Kidney tubule cell (primary cell): Measurements from ENCODE around the gene PAQR4.
A peak's percentile ranks its signal among the peaks of the same experiment; 100 is the strongest.

Experiments
- DNase-seq: peaks from one replicate; pipeline ENCODE4 v3.0.0-alpha.2; 2018; ENCODE audit warnings: low spot score

Gene PAQR4

DNA sequence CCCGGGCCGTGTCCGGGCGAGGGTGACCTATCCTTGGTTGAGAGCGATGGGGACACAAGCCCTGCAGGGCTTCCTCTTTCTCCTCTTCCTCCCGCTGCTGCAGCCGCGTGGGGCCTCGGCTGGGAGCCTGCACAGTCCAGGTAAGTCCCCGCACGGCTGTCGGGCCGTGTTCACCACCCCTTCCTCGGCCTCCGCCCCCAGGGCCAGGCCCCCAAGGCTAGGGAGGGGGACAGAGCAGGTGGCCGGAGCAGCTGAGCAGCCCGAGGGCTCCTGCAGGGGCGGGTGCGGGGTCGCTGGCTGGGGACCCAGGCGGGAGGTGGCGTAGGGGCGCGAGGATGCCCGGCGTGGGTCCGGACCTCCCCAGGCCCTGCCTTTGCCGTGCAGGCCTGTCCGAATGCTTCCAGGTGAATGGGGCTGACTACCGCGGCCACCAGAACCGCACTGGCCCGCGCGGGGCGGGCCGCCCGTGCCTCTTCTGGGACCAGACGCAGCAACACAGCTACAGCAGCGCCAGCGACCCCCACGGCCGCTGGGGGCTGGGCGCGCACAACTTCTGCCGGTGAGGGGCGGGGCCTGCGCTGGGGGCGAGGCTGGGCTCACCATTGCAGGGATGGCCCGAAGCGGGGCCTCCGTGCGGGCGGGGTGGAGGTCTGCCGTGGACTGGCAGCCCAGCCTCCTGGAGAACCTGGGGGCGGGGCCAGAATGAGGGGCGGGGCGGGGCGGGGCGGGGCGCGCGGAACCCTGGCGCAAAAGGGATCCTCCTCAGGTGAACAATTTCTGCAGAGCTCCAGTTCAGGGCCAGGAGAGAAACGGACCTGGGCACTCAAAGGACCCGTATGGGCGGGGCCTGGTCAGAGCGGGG is 4.4 kb upstream of the PAQR4 start:
- DNase-seq, result peak; percentile 58

DNA sequence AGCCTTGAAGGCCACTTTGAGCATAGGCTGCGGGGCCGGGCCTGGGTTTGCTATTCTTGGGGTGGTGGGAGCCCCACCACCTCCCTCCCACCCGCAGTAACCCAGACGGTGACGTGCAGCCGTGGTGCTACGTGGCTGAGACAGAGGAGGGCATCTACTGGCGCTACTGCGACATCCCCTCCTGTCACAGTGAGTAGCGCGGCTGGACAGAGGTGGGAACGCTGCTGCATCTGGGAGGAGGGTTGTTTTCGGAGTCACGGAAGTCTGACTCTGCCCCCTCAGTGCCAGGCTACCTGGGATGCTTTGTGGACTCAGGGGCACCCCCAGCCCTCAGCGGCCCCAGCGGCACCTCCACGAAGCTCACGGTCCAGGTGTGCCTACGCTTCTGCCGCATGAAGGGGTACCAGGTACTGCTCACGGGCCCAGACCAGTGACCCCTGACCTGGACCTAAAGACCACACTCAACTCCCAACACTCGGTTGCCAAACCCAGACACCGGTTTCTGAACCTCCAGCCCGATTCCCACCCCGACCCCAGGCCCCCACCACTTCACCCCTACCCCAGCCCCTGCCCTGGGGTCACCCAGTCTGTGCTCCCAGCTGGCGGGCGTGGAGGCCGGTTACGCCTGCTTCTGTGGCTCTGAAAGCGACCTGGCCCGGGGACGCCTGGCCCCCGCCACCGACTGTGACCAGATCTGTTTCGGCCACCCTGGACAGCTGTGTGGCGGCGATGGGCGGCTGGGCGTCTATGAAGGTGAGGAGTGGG is 2.9 kb upstream of the PAQR4 start:
- no peak for DNase-seq

DNA sequence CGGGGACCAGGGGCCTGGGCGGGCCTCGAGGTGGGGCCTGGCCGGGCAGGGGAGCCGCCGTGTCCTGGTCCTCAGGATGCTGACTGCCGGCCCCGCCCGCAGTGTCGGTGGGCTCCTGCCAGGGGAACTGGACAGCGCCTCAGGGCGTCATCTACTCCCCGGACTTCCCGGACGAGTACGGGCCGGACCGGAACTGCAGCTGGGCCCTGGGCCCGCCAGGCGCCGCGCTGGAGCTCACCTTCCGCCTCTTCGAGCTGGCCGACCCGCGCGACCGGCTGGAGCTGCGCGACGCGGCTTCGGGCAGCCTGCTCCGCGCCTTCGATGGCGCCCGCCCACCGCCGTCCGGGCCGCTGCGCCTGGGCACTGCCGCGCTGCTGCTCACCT is 2.3 kb upstream of the PAQR4 start:
- no peak for DNase-seq

DNA sequence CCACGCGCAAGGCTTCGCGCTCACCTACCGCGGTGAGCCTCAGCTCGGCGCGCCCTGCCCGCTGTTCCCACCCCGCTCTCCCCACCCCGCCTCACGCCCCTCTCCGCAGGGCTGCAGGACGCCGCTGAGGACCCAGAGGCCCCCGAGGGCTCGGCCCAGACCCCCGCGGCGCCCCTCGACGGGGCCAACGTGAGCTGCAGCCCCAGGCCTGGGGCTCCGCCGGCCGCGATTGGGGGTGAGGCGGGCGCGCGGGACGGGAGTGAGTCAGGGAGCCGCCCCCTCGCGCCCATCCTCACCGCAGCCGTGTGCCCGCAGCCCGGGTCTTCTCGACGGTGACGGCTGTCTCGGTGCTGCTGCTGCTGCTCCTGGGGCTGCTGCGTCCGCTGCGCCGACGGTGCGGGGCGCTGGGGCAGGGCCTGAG is 1.9 kb upstream of the PAQR4 start:
- no peak for DNase-seq

DNA sequence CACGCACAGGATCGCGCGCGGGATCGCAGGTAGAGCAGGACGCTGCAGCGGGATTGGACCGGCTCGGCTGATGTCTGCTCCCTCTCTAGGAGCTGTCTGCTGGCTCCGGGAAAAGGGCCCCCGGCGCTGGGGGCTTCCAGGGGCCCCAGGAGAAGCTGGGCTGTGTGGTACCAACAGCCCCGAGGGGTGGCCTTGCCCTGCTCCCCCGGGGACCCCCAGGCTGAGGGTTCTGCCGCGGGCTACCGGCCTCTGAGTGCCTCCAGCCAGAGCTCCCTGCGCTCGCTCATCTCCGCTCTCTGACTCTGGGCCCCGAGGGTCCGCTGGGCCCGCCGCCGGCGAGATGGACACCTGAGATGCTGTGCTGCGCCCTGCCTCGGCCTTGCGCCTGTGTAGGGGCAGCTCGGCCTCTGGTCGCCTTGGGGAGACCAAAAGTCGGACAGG is 1.4 kb upstream of the PAQR4 start:
- DNase-seq, result no peak

DNA sequence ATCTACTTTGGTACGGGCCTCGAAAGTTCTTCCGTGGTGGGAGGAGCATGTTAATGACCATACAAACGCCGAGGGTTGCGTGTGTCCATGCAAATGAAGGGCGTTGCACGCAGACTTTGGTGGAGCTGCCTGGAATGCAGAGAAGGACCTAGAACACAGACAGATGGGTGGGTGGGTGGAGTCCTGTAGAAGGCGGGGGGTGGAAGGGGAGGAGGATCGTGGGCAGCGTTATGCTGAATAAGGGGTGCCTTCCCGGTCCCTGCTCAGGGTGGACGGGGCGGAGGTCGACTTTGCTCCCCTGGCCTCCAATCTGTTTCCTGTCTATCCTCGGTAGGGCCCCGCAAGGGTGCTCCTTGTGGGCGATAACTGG is 795 bp upstream of the PAQR4 start:
- DNase-seq, result no peak

DNA sequence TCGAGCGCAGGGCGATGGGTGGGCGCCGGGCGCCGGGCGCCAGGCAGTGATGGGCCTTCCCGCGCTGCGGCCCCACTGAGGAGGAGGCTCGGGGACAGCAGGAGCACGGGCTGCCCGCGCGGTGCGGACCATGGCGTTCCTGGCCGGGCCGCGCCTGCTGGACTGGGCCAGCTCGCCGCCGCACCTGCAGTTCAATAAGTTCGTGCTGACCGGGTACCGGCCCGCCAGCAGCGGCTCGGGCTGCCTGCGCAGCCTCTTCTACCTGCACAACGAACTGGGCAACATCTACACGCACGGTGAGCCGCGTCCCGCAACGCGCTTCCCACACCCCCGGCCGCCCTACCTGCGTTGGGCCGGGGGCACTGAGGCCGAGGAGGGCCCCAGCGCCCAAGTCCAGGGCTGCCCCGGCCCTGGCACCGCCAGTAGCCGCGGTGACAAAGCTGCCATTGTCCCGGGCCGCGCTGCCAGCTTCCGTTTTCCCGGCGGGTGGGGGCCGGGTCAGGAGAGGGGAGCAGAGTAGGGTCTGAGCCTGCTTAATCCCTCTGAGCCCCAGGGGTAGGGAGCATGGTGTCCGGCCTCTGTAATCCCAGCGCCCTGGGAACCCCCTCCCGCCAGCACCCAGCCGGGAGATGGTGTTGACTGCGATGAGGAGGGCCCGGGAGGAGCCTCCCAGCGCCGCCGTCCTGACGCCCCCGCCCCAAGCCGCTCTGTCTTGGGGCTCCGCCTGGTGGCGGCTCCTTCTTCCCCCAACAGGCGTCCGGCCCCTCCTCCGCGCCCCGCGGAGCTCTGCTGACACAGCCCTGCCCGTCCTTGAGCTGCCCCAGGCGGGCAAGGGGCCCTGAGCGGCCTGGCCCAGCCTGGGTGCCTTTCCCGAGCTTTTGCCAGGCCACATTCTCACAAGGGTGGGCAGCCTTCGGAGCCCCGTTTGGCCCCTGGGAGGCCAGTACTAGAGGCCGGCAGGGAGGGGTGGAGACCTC is 685 bp downstream of the PAQR4 start:
- DNase-seq, result peak; percentile 74

DNA sequence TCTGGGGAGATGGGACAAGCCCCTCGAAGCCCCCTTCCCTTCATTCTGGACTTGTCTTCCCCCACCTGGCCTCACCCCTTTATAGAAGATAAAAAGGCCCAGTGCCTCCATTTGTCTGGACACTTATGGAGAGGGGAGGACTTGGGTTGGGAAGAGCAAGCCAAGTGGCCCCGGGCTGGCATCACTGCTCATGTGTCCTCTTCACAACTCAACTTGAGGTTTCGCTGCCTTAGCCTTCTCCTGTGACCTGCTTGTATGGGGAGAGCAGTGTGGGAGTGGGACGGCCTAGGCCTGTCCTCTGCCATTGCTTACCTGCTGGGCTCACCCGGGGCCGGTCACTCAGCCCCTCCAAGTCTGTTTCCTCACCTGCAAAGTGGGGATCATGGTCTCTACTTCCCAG is 1.4 kb downstream of the PAQR4 start:
- no peak for DNase-seq

DNA sequence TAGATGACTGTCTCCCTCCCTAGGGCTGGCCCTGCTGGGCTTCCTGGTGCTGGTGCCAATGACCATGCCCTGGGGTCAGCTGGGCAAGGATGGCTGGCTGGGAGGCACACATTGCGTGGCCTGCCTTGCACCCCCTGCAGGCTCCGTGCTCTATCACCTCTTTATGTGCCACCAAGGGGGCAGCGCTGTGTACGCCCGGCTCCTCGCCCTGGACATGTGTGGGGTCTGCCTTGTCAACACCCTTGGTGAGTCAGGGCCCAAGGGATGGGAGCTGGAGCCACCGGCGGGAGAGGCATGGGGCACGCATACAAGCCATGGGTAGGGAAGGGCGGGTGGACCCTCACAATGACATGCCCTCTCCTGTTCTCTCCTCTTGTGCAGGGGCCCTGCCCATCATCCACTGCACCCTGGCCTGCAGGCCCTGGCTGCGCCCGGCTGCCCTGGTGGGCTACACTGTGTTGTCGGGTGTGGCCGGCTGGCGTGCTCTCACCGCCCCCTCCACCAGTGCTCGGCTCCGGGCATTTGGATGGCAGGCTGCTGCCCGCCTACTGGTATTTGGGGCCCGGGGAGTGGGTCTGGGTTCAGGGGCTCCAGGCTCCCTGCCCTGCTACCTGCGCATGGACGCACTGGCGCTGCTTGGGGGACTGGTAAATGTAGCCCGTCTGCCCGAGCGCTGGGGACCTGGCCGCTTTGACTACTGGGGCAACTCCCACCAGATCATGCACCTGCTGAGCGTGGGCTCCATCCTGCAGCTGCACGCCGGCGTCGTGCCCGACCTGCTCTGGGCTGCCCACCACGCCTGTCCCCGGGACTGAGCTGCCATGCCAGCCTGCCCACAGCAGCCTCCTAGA is 2.2 kb downstream of the PAQR4 start:
- no peak for DNase-seq

DNA sequence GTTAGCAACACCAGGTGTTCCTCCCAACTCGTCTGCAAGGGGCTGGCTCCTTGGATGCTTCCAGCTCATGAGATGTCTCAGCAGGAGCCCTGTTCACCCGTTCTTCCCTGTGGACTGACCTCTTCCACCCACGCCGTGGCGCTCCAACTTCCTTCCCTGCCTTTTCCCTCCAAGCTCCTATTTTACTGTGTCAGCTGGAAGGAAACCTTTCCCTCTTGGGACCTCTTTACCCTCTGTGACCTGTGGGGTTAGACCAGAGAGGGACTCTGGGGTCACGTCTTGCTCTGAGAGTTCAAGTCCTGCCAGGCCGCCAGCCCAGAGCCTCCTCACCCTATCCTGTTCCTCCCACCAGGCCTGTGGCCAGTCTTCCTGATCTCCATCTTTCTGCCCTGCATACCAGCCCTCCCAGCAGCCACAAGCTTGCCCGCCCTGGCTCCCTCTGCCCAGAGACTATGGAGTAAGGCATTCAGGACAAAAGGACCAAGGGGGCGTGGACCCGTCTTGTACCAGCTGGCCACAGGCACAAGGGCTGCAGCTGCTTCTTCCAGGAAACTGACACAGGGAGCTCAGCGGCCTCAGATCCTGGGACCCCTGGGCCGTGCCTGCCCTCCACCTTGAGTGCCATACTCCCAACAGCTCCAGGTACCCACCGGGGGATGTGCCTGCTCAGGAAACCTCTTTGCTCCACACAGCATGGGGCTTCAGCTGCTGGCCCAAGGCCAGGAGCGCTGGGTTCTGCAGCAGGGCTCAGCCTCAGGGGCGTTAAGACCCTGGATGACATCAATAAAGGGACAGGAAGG is 3.0 kb downstream of the PAQR4 start:
- DNase-seq, result no peak

DNA sequence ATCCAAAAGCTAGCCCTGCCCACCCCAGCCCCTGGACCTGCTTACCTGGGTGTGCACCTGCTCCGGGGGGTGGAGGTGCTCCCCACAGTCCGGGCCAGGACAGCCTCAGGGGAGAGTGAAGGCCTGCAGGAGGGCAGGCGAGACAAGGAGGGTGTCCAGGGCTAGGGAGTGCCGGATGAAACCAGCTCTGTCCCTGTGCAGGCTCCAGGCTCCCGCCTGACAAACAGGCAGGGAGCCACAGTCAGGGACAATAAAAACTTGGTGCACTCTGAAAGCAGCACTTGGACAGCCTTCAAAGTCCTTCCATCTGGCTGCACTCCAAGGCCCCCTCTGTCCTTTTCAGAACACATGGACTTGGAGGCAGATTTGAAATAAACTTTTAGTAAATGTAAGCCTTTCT is 3.9 kb downstream of the PAQR4 start:
- no peak for DNase-seq

DNA sequence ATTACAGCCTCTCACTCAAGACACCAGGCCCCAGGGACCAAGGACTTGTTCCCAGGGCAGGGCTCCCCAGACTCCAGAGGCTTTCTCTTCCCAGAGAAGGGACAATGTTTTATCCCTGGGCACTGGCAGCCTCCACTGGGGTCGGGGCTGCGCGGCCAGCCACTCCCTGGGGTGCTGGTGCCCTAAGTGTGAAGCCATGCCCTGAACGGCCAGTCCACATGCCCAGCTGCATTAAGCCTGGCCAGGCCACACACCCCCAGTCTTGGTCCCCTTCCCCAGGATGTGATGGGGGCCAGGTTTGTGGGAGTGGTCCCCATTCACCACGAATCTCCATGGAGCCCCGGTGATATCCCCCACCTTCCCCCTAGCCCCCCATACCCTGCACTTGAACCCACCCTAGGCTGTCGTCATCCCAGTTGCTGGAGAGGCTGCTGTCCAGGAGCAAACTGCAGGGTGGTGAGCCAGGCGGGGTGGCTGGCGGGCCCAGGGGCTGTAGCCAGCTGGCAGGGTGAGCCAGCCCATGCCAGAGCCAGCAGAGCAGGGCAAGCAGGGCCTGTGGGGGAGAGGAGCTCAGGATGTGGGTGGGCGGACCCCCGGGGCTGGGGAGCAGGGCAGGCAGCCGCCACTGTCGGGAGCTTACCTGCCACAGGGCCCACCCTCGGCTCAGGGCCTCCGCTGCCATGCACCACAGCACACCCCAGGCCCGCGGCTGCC is 4.6 kb downstream of the PAQR4 start:
- DNase-seq, result no peak

DNA sequence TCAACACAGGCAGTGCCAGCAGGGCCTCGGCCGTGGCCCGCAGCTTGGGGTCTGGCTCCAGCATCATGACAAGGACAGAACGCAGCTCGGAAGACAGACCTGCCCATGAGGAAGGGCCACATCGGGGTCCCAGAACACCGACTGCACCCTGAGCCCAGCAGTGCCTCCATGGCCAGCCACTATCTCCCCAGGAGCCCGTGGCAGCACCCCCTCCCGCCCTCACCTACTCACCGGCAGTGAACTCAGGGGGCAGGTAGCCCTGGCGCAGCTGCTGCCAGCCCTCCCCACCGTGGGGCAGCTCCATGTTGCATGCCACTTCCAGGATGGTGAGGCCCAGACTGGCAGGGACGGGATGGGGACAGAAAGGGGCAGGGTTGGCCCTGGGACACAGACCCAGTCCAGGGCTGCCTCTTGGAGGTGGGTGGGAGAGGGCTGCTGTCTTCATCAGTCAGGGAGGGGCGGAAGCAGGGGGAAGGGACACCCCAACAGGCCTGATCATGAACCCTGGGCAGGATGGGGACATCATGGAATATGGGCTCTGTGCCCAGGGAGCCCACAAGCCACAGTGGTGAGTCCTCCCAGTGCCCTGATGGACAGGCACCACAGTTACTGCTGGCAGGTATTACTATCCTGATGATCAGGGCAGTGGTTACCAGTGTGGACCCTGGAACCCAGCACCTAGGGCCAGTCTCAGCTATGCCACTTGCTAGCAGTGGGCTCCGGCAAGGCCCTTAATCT is 5.3 kb downstream of the PAQR4 start:
- no peak for DNase-seq

DNA sequence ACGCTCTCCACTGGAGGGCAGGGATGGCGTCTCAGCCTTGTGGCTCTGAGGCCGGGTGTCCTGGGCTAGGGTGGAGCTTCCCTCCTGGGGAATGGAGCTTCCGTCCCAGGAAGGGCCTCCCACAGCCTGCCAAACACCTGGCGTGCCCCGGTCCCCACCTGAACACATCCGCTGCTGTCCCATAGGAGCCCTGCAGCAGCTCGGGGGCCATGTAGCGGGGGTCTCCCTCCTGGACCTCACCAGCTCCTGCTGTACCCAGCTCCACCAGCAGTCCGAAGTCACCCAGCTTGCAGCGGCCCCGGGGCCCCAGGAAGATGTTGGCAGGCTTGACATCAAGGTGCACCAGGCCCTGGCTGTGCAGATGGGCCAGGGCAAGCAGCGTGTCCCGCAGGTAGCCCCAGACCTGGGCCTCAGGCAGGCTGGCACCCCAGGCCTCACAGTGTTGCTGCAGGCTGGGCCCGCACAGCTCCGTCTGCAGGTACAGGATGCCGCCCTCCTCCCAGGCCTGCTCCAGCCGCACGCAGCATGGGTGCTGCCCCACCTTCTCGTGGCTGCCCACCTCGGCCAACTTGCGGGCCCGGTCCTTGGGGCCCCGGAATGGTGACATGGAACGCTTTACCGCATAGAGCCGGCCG is 6.1 kb downstream of the PAQR4 start:
- DNase-seq, result no peak

DNA sequence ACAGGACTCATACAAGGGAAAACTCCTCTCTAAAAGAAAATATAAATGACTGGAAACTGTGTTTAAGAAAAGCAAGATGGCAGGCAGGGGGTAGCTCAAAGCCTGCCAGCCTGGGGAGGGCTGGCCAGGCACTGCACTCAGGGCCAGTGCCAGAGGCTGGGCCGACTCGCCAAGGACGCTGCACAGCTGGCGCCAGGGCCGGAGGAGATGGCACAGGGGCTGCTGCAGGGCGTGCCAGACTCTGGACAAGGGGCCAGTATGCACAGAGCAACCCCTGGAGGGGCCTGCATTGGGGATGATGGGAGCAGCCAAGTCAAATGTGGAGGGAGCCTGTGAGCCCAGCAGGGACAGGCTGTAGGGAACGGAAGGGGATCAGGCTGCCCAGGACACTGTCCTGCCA is 7.1 kb downstream of the PAQR4 start:
- DNase-seq, result no peak

DNA sequence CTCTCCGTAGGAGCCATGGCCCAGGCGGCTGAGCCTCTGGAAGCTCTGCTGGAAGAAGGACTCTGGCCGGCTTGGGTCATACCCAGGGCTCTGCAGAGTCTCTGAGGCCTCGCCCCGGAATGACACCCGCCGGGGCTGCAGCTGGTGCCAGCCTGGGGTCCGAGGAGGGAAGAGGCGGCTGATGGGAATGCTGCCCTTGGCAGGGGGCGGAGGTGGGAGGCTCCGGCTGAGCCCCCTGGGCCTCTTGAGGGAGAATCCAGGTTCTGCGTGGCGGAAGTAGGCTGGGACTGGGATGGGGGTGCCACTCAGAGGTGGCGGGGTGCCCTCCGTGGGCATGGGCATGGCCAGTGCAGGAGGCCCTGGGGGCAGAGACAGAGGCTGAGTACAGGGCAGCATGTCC is 7.5 kb downstream of the PAQR4 start:
- DNase-seq, result no peak

DNA sequence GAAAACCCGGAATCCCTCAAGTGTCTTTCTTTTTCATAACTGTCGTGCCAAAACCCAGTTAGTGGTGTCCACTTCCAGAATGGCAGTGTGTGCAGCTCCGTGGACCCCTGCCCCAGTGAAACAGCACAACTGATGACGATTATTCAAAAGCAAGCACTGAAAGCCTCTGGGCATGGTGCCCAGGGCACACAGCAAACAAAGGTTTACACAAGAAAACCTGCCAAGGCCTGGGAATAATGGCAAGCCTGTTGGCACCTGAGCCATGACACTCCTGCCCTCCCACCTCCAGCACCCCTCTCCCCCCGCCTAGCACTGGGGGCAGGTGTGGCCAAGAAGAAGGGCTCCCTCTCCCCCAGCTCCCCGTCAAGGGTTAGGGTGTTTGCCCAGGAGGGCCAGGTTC is 8.3 kb downstream of the PAQR4 start:
- no peak for DNase-seq

DNA sequence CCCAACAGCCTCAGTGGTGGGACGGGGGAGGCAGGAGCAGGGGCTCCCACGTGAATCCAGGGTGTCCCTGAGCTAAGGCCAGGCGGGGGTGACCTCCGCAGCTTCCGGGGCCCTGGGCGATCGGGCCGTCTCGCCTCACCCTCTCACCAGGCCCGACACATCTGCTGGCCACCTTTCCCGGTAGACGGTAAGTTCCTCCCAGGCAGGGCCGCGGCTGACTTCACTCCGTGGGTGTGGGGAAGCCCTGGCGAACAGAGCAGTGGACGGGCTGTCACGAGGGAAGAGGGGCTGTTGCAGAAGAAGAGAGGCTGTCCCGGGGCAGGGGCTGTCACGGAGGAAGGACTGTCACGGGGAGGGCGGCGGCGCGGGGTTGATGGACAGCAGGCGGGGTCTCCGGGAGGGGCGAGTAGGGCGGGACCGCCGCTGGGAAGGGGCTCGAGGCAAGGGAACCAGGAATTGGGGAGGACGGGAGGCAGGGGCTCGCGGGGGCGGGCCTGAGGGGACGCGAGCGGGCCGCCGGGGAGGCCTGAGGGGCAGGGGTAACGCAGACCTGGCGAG is 10.6 kb downstream of the PAQR4 start:
- DNase-seq, result peak; percentile 29
